GM12878 (cell line): ENCODE measurements around the gene MGMT. TPM values are rescaled to one million over a fixed set of nuclear protein-coding genes. Genes with fewer than 3 reads are reported as not detected.

Experiments
- ATAC-seq: fragments of 200-7000 bp; cut with Tn5 transposase; 3 replicates; pipeline ENCODE4 v1.9.1; 2020; ENCODE audit warnings: mild to moderate bottlenecking, moderate library complexity
- BruUV-seq: library from RNA; stranded (reverse); fragments of 400-500 nt; replicated peaks from 2 replicates; lab custom pipeline; 2021; lab: Mats Ljungman, UMichigan
- CTCF ChIA-PET: fragments of 300-600 bp; sonication (Branson Sonifier 250); formaldehyde crosslinking; extraction: SDS; loops from one replicate; lab custom pipeline; 2021; ENCODE audit warnings: inconsistent platforms; lab: Yijun Ruan, JAX
- POLR2A ChIA-PET: fragments of 350-600 bp; formaldehyde crosslinking; extraction: SDS; loops from one replicate; lab custom pipeline; 2021; ENCODE audit warnings: inconsistent platforms; lab: Charles Lee
- RAD21 ChIA-PET: fragments of 300-600 bp; sonication (Branson Sonifier 250); formaldehyde crosslinking; loops from one replicate; lab custom pipeline; 2023; ENCODE audit warnings: antibody characterized with exemption; ENCODE audit not compliant: unreplicated experiment; lab: Charles Lee
- SMC1A ChIA-PET: fragments of 300-600 bp; sonication (Branson Sonifier 250); formaldehyde crosslinking; loops from one replicate; lab custom pipeline; 2023; ENCODE audit not compliant: unreplicated experiment, uncharacterized antibody; lab: Charles Lee
- DNase-seq: peaks from one replicate; pipeline ENCODE4 v3.0.0-alpha.2; 2011; ENCODE audit warnings: low read depth, low spot score
- FAIRE-seq: peaks from 3 replicates; lab custom pipeline; 2011; peaks lifted over from hg19 to GRCh38; lab: Jason Lieb, UNC
- H2AFZ ChIP-seq: 2 replicates; pipeline ENCODE4 v1.6.0; 2011; ENCODE audit warnings: low read depth, low read length, control low read depth; ENCODE audit not compliant: control insufficient read depth
- H3K27ac ChIP-seq: 2 replicates; pipeline ENCODE4 v1.5.1; 2011; ENCODE audit warnings: control low read depth; ENCODE audit not compliant: control insufficient read depth, insufficient read depth
- H3K27me3 ChIP-seq, 2 experiments: replicated peaks in 1 of 2; 2 replicates each; pipeline versions ENCODE4 v1.6.0 to v1.6.1; 2011; ENCODE audit warnings: low read length in 1 of 2; ENCODE audit not compliant: control insufficient read depth in 2 of 2, insufficient read depth in 2 of 2
- H3K36me3 ChIP-seq, 2 experiments: 2 replicates each; pipeline ENCODE4 v1.5.1; 2011; ENCODE audit warnings: low read length in 1 of 2; ENCODE audit not compliant: control insufficient read depth in 2 of 2, insufficient read depth in 2 of 2
- H3K4me1 ChIP-seq: 2 replicates; pipeline ENCODE4 v1.6.1; 2011; ENCODE audit warnings: mild to moderate bottlenecking, low read length, moderate library complexity, mixed read lengths; ENCODE audit not compliant: control insufficient read depth, insufficient read depth
- H3K4me2 ChIP-seq: 2 replicates; pipeline ENCODE4 v1.6.0; 2011; ENCODE audit warnings: control low read depth; ENCODE audit not compliant: control insufficient read depth, insufficient read depth
- H3K4me3 ChIP-seq: fragments of 200-600 bp; sonication (generic); 2 replicates; pipeline ENCODE4 v1.5.1; 2016
- H3K79me2 ChIP-seq: 2 replicates; pipeline ENCODE4 v1.6.0; 2011; ENCODE audit warnings: low read length; ENCODE audit not compliant: control insufficient read depth, insufficient read depth
- H3K9ac ChIP-seq: 2 replicates; pipeline ENCODE4 v1.8.0; 2011; ENCODE audit warnings: low read length, control low read depth, mixed read lengths; ENCODE audit not compliant: control insufficient read depth, insufficient read depth
- H3K9me3 ChIP-seq: replicated peaks from 3 replicates; pipeline ENCODE4 v1.5.1; 2011; ENCODE audit warnings: mild to moderate bottlenecking, low read length; ENCODE audit not compliant: control insufficient read depth, insufficient read depth
- H4K20me1 ChIP-seq: 2 replicates; pipeline ENCODE4 v1.6.0; 2011; ENCODE audit not compliant: control insufficient read depth, insufficient read depth
- BCL11A ChIP-seq: IDR thresholded peaks from 2 replicates; pipeline ENCODE4 v1.6.1; 2011; ENCODE audit warnings: low read depth, low read length
- CEBPB ChIP-seq, 2 experiments: fragments of 150-350 bp in 1 of 2; IDR thresholded peaks; 2 replicates each; pipeline ENCODE4 v1.6.1; 2012 to 2014; ENCODE audit warnings: low read depth in 2 of 2, low read length in 2 of 2, borderline replicate concordance in 1 of 2, inconsistent platforms in 1 of 2
- EED ChIP-seq: sonication (generic); IDR thresholded peaks from 2 replicates; pipeline ENCODE4 v1.6.1; 2016; ENCODE audit warnings: antibody characterized with exemption, low read depth
- GABPA ChIP-seq: IDR thresholded peaks from 2 replicates; pipeline ENCODE4 v1.6.1; 2014; ENCODE audit warnings: antibody characterized with exemption, low read depth, mild to moderate bottlenecking, inconsistent platforms
- KDM1A ChIP-seq: fragments of 200-600 bp; sonication (generic); IDR thresholded peaks from 2 replicates; pipeline ENCODE4 v1.6.1; 2016; ENCODE audit warnings: borderline replicate concordance
- MYB ChIP-seq: fragments of 150-350 bp; IDR thresholded peaks from 2 replicates; pipeline ENCODE4 v1.6.1; 2014; ENCODE audit warnings: mild to moderate bottlenecking, low read depth, low read length, borderline replicate concordance
- PAX8 ChIP-seq: fragments of 450-650 bp; IDR thresholded peaks from 2 replicates; pipeline ENCODE4 v1.6.1; 2017; ENCODE audit warnings: mild to moderate bottlenecking, moderate library complexity
- ZSCAN29 ChIP-seq: fragments of 450-650 bp; IDR thresholded peaks from 2 replicates; pipeline ENCODE4 v1.6.1; 2017; ENCODE audit warnings: mild to moderate bottlenecking, moderate library complexity
- WGBS: methylation state at CpG from one replicate; pipeline ENCODE4 v1.1.6; 2016; ENCODE audit warnings: low lambda C conversion rate; ENCODE audit not compliant: insufficient replicate concordance, insufficient coverage; ENCODE audit errors: missing lambda C conversion rate; 5-methylcytosine and 5-hydroxymethylcytosine counted together
- in situ Hi-C: fragments of 300-500 bp; cut with MboI; formaldehyde crosslinking; loops from 9 replicates; pipeline ENCODE4 v1.14.3; 2018; ENCODE audit warnings: mixed read lengths
- intact Hi-C: fragments of 100-400 bp; cut with micrococcal nuclease; formaldehyde crosslinking; loops from one replicate; pipeline ENCODE4 v1.14.2; 2022; ENCODE audit not compliant: unreplicated experiment
- polyA plus RNA-seq, 11 experiments: library from polyadenylated mRNA; depleted of rRNA in 4 of 11; unstranded in 6 of 11; stranded (reverse) in 5 of 11; fragments of >200 nt; fragmentation: Nextera tagmentation in 4 of 11; fragmentation: Illumina TruSeq in 1 of 11; extraction: Ambion mirVana in 4 of 11; extraction: Trizol in 1 of 11; gene quantifications; 1 replicate in 1 of 11; 2 replicates in 10 of 11; pipeline versions ENCODE4 v1.2.1 to v1.2.3, GENCODE V29; 2011 to 2016; ENCODE audit warnings: inconsistent platforms in 2 of 11, missing spikeins in 2 of 11, low read depth in 1 of 11
- total RNA-seq, 4 experiments: library from RNA; depleted of rRNA in 3 of 4; stranded (reverse); fragments of >200 nt in 3 of 4; fragmentation: Illumina TruSeq in 1 of 4; extraction: Trizol in 1 of 4; gene quantifications; 2 replicates each; pipeline versions ENCODE4 v1.2.1 to v1.2.3, GENCODE V29; 2013 to 2021
- TF ChIP-seq, protein P1 (sequence below): fragments of 450-650 bp; IDR thresholded peaks from 2 replicates; pipeline ENCODE4 v1.6.1; 2017; ENCODE audit warnings: mild to moderate bottlenecking, moderate library complexity
- TF ChIP-seq, protein P2 (sequence below): IDR thresholded peaks from 2 replicates; pipeline ENCODE4 v1.6.1; 2012; ENCODE audit warnings: low read depth, low read length, improper control_type of control experiment
- TF ChIP-seq, protein P3 (sequence below): IDR thresholded peaks from 2 replicates; pipeline ENCODE4 v1.6.1; 2011; ENCODE audit warnings: borderline replicate concordance, low read depth, mild to moderate bottlenecking, moderate library complexity, mixed read lengths, low read length; ENCODE audit not compliant: insufficient read depth; ENCODE audit errors: extremely low read length
- TF ChIP-seq, protein P4 (sequence below): IDR thresholded peaks from 2 replicates; pipeline ENCODE4 v1.6.1; 2012; ENCODE audit warnings: low read length, inconsistent platforms
- TF ChIP-seq, protein P5 (sequence below): fragments of 450-650 bp; IDR thresholded peaks from 2 replicates; pipeline ENCODE4 v1.6.1; 2016; ENCODE audit warnings: mild to moderate bottlenecking, moderate library complexity, borderline replicate concordance

MGMT gene
- total and polyA plus RNA-seq, 10 of the 15 experiments (the other 5 are each of a cell fraction or from before 2014, with no cell fraction given) = 0.16 to 24.2 (median 13.3) TPM

DNA sequence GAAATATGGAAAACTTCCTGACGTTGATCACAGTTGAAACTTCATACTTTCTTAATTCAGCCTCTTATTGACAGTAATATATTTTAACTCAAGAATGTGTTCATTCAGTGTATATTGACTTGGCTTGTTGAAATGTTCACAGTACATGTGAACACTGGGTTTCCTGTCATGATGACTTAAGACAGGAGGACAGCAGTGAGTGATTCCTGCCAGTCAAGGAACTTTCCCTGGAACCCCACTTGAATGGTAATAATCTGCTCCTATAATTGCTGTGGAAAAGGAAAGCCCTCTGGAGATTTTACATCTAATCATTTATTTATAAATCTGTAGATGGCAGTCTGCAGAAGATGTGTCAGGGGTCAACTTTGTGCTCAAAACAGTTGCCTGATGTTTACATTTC, 216.5 kb downstream of the MGMT start (continued):
- TF ChIP-seq GABPA = no peak
- TF ChIP-seq, protein P1, sequence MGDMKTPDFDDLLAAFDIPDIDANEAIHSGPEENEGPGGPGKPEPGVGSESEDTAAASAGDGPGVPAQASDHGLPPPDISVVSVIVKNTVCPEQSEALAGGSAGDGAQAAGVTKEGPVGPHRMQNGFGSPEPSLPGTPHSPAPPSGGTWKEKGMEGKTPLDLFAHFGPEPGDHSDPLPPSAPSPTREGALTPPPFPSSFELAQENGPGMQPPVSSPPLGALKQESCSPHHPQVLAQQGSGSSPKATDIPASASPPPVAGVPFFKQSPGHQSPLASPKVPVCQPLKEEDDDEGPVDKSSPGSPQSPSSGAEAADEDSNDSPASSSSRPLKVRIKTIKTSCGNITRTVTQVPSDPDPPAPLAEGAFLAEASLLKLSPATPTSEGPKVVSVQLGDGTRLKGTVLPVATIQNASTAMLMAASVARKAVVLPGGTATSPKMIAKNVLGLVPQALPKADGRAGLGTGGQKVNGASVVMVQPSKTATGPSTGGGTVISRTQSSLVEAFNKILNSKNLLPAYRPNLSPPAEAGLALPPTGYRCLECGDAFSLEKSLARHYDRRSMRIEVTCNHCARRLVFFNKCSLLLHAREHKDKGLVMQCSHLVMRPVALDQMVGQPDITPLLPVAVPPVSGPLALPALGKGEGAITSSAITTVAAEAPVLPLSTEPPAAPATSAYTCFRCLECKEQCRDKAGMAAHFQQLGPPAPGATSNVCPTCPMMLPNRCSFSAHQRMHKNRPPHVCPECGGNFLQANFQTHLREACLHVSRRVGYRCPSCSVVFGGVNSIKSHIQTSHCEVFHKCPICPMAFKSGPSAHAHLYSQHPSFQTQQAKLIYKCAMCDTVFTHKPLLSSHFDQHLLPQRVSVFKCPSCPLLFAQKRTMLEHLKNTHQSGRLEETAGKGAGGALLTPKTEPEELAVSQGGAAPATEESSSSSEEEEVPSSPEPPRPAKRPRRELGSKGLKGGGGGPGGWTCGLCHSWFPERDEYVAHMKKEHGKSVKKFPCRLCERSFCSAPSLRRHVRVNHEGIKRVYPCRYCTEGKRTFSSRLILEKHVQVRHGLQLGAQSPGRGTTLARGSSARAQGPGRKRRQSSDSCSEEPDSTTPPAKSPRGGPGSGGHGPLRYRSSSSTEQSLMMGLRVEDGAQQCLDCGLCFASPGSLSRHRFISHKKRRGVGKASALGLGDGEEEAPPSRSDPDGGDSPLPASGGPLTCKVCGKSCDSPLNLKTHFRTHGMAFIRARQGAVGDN = no peak

DNA sequence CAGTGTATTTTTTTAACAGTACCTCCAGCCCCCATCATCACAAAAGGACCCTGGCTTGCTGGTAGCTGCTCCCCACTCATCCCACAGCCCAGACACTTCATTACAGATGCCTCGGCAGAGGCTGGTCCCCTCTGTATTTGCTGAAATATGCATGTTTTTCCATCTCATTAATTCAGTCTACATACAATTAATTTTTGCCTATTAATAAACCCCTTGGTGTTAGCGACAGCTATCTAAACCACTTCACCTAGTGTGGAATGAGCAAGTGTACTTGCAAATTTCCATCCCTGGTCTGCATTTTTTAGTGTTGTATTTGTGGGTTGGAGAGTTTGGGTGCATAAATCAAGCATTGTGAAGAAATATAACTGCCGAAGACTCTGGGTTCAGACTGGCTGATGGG, 216.9 kb downstream of the MGMT start:
- no peak overlapping the region for H3K4me2 ChIP-seq
- DNase-seq (no peak), FAIRE-seq (no peak), ATAC-seq (no peak)
- no peak overlapping the region for H3K9ac ChIP-seq
- in situ Hi-C loops (no loop called here), intact Hi-C loops (no loop called here)
- CTCF ChIA-PET = no interaction called here
- no peak overlapping the region for H3K4me3 ChIP-seq
- no peaks in the 10 kb centered on the region for H3K79me2 ChIP-seq
- no peaks in the 10 kb centered on the region for H3K4me1 ChIP-seq
- BruUV-seq = no TSS peak
- RAD21 ChIA-PET = no interaction called here
- no peaks in the 10 kb centered on the region for H3K9me3 ChIP-seq
- no peak overlapping the region for H2AFZ ChIP-seq
- no peak overlapping the region for H3K27ac ChIP-seq
- no peaks in the 10 kb centered on the region for H3K36me3 ChIP-seq
- WGBS = 95% methylated on average over 3 of the region's 3 CpGs
- POLR2A ChIA-PET = no interaction called here
- no peaks in the 10 kb centered on the region for H4K20me1 ChIP-seq
- no peaks in the 10 kb centered on the region for H3K27me3 ChIP-seq
- SMC1A ChIA-PET = no interaction called here
- no peak for TF ChIP-seq BCL11A
- TF ChIP-seq, protein P2, sequence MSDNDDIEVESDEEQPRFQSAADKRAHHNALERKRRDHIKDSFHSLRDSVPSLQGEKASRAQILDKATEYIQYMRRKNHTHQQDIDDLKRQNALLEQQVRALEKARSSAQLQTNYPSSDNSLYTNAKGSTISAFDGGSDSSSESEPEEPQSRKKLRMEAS = no peak
- no peak for TF ChIP-seq CEBPB (IDR thresholded peaks at IDR 0.05; ENCODE audit: borderline replicate concordance in 1 of 2, low read depth in 2 of 2, low read length in 2 of 2)
- TF ChIP-seq, protein P3, sequence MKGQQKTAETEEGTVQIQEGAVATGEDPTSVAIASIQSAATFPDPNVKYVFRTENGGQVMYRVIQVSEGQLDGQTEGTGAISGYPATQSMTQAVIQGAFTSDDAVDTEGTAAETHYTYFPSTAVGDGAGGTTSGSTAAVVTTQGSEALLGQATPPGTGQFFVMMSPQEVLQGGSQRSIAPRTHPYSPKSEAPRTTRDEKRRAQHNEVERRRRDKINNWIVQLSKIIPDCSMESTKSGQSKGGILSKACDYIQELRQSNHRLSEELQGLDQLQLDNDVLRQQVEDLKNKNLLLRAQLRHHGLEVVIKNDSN = no peak
- TF ChIP-seq, protein P4, sequence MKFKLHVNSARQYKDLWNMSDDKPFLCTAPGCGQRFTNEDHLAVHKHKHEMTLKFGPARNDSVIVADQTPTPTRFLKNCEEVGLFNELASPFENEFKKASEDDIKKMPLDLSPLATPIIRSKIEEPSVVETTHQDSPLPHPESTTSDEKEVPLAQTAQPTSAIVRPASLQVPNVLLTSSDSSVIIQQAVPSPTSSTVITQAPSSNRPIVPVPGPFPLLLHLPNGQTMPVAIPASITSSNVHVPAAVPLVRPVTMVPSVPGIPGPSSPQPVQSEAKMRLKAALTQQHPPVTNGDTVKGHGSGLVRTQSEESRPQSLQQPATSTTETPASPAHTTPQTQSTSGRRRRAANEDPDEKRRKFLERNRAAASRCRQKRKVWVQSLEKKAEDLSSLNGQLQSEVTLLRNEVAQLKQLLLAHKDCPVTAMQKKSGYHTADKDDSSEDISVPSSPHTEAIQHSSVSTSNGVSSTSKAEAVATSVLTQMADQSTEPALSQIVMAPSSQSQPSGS = no peak
- no peak for TF ChIP-seq KDM1A
- TF ChIP-seq EED = no peak
- TF ChIP-seq PAX8 = no peak
- TF ChIP-seq, protein P5, sequence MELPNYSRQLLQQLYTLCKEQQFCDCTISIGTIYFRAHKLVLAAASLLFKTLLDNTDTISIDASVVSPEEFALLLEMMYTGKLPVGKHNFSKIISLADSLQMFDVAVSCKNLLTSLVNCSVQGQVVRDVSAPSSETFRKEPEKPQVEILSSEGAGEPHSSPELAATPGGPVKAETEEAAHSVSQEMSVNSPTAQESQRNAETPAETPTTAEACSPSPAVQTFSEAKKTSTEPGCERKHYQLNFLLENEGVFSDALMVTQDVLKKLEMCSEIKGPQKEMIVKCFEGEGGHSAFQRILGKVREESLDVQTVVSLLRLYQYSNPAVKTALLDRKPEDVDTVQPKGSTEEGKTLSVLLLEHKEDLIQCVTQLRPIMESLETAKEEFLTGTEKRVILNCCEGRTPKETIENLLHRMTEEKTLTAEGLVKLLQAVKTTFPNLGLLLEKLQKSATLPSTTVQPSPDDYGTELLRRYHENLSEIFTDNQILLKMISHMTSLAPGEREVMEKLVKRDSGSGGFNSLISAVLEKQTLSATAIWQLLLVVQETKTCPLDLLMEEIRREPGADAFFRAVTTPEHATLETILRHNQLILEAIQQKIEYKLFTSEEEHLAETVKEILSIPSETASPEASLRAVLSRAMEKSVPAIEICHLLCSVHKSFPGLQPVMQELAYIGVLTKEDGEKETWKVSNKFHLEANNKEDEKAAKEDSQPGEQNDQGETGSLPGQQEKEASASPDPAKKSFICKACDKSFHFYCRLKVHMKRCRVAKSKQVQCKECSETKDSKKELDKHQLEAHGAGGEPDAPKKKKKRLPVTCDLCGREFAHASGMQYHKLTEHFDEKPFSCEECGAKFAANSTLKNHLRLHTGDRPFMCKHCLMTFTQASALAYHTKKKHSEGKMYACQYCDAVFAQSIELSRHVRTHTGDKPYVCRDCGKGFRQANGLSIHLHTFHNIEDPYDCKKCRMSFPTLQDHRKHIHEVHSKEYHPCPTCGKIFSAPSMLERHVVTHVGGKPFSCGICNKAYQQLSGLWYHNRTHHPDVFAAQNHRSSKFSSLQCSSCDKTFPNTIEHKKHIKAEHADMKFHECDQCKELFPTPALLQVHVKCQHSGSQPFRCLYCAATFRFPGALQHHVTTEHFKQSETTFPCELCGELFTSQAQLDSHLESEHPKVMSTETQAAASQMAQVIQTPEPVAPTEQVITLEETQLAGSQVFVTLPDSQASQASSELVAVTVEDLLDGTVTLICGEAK = no peak
- no peak for TF ChIP-seq ZSCAN29
- no peak for TF ChIP-seq MYB
